ENCODE results near the gene EPB41L1.

The EPB41L1 gene

DNA sequence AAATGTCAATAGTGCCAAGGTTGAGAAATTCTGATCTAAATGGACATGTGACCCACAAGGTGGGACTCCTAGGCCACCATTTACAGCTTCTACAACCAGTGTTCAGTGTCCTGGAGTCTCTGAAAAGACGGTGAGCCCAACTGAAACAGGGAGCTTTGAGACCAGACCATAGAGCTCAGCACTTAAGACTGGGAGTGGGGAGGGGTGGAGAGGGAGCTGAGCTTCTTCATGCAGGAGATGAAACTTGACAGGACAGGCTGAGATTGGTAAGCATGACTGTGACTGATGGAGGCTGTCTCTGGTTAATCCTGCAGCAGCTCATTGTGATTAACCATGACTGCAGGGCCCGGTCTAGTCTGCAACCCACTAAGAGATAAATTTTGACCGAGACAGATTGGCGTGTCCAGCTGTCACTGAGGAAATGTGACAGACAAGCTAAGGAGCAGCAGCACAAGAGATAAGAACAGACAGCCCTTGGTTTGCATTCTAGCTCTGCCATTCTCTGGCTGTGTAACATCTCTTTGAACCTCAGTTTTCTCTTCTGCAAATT lies 80.3 kb downstream of the EPB41L1 start:
- DNase-seq, result no peak

DNA sequence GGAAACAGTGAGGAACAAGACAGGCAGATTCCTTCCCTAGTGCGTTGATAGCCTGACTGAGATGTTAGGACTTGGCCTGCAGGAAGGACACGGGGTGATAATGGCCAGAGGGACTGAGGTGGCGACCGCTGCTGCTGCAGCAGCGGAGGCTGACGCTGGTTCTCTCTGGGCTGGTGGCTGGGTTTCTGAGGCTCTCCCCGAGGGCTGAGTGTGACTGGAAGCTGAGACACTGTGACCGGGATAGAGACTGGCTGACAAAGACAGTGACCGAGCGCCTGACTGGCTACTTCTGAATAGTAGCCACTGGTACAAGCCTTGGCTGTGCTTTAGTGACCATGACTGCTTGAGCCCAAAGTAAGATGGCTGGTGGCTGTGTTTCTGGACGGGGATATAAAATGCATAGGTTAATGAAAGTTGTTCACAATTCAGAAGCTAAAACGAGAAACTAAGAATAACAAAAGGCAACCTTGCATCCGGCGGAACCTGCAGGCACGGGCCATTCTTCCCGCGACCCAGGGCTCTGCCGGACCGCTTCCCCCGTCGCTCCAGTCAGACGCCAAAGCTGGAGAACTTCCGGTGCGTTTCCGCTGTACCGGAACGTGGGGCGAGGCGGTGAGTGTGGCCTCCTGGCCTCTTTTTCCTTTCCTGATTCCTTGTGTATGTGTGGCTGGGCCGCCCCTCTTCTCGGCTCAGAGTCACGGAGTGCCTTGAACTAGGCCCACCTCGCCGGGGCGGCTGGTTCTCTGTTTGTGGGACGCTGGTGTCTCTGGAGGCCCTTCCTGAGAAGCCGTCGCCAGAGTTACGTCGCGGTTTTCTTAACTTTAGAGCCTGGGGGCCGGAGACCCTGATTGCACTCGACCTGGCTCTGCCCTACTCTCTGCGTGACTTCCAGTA lies 81.6 kb downstream of the EPB41L1 start, which contains the start of gene AAR2:
AAR2 (plus strand) TSS at position 587 of the 894 bp plus-strand sequence. CDS start 3,391 bp downstream, outside the sequence.
- peak; percentile 22 for DNase-seq

DNA sequence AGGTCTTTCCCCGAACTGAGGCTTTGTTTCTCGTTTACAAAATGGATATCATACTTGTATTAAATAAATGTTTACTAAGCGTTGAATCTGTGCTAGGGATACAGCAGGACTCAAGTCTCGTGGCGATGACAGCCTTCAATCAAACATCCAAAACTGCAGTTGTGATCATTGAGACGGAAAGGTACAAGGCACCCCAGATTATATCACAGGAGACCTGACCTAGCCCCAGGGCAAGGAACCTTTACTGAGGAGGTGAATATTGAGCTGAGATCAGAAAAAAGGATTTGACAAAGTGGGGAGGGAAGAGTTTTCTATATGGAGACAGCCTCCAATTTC lies 82.2 kb downstream of the EPB41L1 start:
- DNase-seq, result no peak

DNA sequence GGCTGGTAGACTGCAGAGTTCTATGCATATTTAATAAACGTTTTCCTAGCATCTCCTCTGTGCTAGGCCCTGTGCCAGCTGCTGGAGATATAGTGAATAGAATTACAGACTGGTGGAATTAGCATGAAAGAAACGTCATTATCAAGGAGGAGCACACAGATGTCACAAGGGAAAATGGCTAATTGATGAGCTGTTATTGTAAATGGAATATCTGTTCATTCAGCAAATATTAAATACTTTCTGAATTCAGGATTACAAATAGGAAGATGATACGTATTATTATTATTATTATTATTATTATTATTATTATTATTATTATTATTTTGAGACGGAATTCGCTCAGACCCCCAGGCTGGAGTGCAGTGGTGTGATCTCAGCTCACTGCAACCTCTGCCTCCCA lies 82.9 kb downstream of the EPB41L1 start:
- DNase-seq, result no peak

DNA sequence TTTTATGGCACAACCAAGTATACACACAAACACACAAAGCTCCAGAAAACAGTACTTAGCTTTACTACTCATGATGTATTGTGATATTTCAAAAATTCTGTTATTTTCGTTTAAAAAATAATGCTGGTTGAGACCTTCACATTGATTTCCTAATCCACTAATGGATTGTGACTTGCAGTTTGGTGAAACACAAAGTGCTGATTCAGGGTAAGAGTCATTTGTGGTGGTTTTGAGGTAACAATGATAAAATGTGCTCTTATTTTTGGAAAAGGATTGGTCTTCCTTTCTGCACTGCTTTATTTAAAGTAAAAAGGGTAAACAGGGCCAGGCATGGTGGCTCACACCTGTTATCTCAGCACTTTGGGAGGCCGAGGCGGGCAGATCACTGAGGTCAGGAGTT lies 83.6 kb downstream of the EPB41L1 start:
- no peak for DNase-seq

DNA sequence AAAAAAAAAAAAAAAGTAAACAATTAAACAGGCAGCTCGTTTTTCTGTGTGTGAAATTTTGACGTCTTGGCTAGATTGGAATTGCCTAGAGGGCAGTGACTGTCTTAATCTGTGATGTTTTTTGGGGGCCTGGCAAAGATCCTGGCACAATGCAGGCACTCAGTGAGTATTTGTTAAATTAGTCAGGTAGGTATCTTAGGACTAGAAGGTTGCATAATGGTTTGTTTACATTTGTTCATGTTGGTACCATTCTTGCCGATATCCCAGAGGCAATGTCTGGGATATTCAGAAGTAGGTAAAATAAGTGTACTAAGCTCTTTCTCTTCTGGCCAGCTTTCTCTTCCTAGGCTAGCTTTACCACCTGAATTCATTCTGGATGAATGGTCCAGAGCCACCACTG lies 84.2 kb downstream of the EPB41L1 start:
- no peak for DNase-seq

DNA sequence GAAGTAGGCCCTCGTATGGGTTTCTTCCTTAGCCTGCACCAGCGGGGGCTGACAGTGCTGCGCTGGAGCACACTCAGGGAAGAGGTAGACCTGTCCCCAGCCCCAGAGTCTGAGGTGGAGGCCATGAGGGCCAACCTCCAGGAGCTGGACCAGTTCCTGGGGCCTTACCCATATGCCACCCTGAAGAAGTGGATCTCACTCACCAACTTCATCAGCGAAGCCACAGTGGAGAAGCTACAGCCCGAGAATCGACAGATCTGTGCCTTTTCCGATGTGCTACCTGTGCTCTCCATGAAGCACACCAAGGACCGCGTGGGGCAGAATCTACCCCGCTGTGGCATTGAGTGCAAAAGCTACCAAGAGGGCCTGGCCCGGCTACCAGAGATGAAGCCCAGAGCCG lies 85.5 kb downstream of the EPB41L1 start:
- no peak for DNase-seq

DNA sequence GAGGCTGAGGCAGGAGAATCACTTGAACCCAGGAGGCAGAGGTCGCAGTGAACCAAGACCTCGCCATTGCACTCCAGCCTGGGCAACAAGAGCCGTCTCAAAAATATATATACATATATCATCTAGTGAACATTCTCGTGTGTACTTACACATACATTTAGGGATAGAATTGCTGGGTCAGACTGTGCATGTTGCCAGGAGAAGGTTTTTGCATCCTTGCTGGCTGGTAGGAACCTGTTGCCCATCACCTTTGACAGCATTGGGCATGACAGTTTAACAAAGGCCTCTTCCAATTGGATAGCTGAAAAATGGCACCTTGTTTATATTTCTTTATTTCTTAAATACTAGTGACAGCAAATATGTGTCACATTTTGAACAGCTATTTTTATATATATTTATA lies 87.1 kb downstream of the EPB41L1 start:
- no peak for DNase-seq

DNA sequence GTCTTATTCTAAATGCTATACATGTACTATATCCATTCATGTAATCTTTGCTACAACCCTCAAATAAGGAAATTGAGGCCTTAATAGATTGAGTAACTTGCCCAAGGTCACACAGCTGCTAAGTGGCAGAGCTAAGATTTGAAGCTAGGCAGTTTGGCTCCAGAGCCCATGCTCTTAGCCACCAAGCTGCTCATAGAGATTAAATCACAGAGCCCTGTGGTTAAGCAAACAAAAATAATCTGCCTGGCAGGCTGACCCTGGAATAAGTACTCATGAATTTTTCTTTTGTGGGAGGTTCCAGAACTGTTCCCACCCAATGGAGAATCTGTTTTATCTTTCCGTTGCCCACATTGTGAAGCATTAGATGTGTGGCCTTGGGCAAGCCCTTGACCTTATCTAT lies 89.2 kb downstream of the EPB41L1 start:
- no peak for DNase-seq

DNA sequence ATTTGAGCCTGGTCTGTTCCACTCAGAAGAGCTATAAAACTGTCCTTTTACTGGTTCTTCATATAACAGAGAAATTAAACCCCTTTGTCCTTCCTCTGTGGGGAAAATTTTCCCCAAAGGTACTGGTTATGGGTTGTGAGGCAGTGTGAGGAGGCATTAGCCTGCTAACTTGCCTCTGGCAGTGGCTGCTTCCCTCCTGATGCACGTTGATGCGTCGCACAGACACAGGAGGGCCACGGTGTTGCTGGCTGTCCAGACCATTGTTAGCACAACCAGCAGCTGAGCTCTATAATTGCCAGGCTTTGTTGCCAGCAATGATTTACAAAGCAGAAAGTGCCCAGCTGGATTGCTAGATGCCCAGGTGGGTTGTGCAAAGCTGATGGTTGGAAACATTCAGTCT lies 91.9 kb downstream of the EPB41L1 start:
- DNase-seq, result no peak

DNA sequence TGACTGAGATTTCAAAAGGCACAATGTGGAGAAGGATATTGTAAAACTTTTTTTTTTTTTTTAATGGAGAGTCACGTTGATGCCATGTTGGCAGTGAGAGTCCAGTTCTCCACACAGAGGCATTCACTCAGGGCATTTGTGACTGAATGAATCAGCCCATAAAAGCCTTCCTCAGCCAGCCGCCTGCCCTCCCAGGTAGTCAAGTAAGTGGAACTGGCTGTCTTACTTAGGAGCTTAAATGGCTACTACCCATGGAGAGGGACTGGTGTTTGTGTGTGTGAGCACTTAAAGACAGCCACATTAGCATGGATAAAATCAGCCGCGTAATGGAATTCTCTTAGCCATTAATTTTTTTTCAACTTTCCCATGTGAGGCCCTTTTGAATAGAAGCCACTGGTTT lies 94.3 kb downstream of the EPB41L1 start:
- DNase-seq, result no peak

DNA sequence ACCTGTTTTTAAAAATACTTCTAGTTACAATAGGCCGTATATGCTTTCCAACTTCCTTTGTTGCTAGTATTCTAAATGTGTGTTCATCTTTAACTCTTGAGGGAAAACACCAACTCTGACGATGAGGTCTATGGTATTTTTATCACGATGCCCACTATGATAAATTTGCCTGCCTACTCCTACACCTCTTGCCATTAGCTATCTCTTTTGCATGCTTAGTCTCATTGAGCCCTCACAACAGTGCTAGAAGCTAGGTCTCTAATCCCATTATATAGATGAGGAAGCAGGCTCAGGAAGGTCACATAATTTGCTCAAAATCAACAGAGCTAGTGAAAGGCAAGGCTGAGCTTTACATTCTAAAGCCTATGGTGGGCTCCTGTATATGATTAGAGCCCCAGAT lies 94.9 kb downstream of the EPB41L1 start:
- DNase-seq, result no peak

DNA sequence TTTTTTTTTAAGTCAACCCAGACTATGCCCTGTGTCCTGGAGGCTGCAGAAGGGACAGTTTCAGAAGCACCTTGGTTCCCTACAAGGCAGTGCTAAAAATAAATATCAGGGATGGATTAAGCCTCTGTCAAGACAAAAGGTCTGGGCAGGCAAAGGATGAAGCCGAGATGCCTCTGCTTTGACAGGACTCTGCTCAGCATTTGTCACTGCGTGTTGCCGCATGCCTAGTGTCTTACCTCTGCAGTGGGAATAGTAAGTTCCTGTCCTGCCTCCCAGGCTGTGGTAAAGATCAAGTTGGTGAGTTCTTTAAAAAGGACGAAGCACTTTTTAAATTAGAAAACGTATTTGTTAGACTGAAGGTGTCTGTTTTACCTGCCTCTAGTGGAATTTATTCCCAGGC lies 96.9 kb downstream of the EPB41L1 start:
- DNase-seq, result no peak

DNA sequence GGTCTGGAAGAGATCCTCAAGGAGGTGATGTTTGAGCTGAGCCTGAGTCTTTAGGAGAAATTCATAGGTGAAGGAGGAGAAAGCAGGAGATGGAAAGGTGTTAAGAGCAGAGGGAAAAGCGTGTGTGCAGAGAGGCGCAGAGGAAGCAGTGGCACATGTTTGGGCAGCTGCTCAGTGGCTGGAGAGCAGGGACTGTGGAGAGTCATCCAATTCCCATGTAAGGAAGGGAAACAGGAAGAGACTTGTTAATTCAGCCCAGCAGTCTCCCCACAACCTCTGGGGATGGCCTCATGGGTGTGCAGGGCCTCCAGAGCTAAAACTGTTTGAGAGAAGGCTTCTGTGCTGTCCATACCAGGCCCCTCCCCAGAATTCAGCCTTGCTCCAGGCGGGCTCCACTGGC lies 98.0 kb downstream of the EPB41L1 start:
- DNase-seq, result no peak

DNA sequence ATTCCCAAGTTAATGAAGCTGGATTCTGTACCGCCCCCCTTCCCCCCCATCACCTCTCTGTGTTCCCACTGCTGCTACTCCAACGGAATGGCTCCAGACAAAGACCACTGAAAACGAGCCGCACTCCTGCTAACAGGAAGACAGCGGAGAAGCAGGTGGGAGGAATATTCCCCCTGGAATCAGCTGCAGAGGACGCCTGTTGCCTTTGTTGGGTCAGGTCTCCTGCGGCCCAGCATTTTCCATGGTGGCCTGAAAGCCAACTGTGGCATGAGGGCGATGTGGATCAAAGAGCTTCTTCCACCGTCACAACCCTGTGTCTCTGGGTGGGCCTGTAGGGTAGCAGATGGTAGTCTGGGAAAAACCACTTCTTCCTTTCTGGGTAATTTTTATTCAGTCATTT lies 98.5 kb downstream of the EPB41L1 start:
- DNase-seq, result no peak

DNA sequence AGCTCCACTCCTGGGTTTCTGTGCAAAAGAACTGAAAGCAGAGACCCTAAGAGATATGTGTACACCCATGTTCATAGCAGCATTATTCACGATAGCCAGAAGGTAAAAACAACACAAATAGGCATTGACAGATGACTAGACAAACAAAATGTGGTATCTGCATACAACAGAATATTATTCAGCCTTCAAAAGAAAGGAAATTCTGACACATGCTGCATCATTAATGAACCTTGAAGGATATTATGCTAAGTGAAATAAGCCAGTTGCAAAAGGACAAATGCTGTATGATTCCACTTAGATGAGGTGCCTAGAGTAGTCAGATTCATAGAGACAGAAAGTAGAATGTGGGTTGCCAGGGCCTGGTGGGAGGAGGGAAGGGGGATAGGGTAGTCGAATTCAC lies 99.5 kb downstream of the EPB41L1 start:
- DNase-seq, result no peak

DNA sequence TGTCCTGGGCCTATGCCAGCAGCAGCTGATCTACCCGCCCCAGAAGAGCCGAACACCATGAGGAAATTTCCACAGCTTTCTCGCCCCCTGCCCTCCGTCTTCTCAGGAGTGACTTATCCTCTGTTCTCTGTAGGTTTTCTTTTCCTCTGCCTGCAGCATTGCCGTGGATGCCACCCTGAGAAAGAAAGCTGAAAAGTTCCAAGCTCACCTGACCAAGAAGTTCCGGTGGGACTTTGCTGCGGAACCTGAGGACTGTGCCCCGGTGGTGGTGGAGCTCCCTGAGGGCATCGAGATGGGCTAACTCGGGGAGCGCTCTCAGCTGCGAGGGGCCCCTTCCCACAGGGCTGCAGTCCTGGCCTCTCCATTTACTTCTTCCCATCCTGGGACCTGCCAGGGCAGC lies 100.9 kb downstream of the EPB41L1 start:
- DNase-seq, result no peak

DNA sequence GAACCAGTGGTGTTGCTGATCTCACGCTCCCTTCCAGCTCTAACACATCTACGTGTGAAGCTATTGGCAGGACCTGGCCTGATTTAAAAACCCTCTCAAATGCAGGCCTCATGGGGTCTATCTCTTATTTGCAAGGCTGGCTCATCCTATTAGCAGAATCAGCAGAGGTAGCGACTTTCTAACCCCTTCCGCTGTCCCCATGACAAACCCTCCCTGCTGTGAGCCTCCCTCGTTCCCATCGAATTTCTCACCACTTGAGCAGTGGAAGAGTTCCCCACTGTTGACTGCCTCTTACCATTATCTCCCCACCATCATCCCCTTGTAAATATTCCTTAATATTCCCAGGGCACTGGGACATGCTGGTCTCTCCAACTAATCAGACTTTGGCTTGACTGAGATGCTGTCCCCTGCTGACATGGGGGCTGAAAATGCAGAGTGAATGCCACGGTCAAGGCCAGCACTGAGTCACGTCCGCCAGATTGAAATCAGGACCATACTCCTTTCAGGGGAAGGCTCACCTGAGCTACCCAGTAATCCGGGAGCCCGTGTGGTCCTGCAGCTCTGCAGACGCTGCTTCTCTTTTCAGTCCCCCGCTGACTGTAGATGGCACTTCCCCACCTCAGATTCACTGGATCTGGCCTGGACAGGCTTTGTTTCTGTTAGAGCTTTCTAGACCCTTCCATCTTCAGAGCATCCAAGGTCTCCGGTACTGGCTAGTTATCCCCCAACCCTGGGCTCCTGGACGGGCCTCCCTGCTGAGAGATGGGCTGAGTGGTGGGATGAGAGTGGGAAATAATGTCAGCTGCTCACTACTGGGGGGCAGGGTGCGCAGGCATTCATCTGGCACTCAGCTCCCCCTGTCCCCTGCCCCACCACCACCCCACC lies 104.9 kb downstream of the EPB41L1 start:
- no peak for DNase-seq

DNA sequence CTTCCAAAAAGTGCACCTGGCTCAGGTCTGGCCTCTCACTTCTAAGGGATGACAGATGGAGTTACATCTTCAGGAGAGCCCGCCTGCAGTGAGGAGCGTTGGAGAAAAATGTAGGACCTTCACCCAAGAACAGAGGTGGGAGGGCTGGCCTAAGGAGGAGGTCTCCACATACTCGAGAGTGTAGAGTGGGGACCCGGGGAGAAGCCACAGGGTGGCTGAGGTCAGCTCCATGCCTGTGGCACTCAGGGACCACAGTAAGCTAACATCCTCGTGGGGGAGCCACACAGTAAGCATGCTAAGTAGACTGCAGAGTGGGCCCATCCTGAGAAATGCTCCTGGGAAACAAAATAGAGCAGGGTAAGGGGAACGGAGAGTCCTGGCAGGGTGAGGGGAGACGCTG lies 105.8 kb downstream of the EPB41L1 start:
- no peak for DNase-seq

DNA sequence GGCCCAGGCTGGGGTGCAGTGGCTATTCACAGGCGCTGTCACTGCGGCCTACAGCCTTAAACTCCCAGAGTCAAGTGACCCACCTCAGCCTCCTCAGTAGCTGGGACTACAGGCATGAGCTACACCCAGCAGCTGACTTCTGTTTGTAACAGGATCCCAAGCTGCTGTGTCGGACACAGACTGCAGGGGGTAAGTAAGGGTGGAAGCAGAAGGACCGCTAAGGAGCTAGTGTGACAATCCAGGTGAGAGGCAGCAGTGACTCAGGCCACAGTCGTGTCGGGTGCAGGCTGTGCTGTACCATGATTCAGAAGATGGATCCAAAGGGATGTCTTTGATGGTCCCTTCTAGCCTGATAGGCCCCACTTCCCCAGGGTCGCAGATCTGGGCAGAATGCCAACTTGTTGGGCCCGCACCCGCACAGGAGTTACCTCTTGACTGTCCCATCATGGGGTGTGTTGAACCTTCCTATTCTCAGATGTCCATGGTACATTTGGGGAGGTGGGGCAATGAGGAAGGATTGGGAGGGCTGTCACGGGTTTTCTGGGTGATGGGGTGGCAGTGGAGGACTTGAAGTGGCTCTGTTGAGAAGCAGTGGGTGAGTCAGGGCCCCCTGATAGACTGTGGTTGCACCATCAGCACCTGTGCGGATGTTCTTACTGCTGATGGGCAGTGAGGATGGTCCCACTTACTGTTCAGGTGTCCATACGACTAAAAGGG lies 107.0 kb downstream of the EPB41L1 start:
- DNase-seq, result no peak

DNA sequence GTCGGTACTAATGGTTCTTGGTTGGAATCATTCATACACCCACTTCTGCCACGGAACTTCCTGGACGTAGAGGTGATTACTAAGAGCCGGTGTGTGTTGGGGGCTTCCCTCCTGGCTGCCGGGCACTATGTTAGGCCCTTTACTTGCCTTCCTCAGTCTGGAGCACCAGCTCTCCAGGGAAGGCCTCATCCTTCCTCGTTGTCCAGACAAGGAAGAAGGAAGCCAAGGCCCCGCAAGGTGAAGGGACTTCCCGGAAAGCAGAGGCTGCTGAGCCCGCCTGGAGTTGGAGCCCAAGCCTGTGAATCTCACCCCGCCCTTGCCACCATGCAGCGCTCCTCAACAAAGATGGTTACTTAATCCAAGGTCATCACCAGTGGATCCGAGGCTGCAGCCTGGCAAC lies 107.9 kb downstream of the EPB41L1 start:
- DNase-seq, result no peak

DNA sequence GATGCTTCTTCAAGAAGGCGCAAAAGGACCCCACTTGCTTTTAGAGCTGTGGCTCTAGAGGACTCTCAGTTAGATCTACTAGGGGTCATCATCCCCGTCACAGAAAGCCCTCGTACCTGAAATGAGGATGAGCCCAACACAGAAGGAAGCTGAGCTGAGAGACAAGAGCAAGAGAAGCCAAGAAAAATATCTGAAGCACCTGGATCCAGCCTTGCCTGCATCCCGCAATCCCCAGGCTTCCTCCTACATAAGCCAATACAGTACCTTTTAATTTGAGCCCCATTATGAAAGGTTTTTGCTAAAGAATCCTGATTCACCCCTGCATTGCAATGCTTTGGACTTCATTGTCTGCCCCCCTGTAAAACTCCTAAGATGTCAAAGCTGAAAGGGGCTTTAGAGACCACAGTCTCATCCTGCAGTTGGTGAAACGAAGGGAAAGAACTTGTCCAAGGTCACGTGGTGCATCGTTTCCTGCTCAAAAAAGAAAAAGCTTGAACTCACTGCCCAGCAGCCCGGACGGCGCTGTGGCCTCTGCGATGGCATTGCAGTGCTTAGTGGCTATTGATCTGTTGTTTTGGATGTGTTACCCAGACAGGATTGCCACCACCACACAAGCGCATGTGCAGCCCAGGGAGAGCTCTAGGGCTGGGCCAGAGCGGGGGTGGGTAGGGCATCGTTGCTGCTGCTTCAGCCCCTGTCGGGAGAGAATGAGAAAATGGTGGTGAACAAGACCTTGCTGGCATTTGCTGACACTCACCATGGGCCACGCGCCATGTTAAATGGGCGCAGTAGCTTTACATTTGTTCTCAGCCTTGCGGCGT lies 110.1 kb downstream of the EPB41L1 start:
- no peak for DNase-seq

All from NCI-H748 treated with DMSO at 0.1 percent for 48 hours (cell line).